GM21723 (cell line): ENCODE measurements around the gene CUX1.

ENCODE experiments used
- ATAC-seq: cut with Tn5 transposase; IDR thresholded peaks from one replicate; pipeline ENCODE4 v1.9.1; 2021; ENCODE audit warnings: mild to moderate bottlenecking, moderate library complexity; ENCODE audit not compliant: unreplicated experiment

The CUX1 gene

GRCh38 chr7:102063690-102064180, 246.3 kb downstream of the CUX1 start:
- ATAC-seq: no peak

DNA sequence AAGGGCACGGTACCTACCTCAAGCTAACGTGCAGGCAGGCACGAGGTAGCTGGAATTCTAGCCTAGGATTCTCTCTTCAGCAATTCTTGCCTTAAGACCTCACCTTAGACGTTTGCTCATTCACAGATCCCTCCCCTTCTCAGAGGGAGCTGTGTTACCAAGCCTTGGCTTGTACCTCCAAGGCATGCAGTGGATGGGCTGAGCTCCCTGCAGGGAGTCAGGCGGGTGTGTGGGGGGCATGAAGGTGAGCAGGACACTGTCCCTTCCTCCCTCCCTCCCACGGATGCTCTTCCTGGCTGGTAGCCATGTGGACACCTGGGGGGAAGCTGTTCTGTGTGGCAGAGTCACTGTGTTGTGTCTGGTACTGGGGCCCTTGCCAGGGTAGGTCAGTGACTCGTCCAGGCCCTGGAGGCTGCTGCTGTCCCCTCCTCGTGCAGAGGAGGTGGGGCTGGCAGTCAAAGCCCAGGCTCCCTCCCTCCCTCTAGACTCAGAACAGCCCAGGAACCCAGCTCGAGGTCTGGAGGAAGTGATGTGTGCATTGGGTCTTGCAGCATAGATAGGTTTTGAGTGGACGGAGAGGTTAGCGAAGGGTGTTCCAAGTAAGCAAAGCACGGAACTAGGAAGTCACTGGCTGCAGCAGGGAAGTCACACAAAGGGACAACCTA, 247.1 kb downstream of the CUX1 start:
- ATAC-seq: no peak

DNA sequence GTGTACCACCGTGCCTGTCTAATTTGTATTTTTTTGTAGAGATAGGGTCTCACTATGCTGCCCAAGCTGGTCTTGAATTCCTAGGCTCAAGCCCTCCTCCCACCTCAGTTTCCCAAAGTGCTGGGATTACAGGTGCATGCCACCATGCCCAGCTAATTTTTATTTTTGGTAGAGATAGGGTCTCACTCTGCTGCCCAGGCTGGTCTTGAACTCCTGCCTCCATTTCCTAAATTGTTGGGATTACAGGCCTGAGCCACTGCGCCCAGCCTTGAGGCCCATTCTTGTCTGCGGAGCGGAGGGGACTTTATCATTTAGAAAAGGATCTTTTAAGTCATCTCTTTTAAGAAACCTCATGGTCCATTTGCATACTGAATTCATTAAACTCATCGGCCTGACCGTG, 247.8 kb downstream of the CUX1 start:
- no peak for ATAC-seq

GRCh38 chr7:102066476-102066875, 249.1 kb downstream of the CUX1 start:
- no peak for ATAC-seq

GRCh38 chr7:102068846-102069245, 251.4 kb downstream of the CUX1 start:
- ATAC-seq: no peak

DNA sequence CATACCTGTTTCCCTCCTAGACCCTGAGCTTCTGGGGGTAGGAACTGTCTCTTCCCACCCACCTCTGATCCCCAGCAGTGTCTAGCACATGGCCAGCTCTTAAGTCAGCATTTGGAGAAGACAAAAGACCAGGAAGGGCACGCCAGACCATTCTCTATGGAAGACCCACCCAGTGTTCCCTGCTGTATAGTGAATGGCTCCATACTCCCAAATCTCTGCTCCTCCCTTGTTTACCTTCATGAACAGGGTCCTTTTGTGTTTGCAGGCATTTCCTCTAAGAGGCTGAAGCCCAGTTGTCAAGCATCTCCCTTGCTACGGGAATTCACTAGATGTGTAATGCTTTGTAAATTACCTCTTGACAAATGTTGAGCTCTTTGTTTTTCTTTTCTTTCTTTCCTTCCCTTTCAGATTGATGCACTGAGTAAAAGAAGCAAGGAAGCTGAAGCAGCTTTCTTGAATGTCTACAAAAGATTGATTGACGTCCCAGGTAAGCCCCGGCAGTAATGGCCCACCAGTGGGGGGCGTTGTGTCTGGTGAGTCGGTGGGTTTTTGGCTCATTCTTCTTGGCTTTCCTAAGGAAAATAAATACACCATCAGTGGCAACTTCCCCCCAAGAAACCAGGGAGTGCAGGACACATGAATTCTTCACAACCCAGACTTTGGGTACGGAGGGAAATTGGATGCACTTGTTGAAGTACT, 252.7 kb downstream of the CUX1 start:
- no peak for ATAC-seq

DNA sequence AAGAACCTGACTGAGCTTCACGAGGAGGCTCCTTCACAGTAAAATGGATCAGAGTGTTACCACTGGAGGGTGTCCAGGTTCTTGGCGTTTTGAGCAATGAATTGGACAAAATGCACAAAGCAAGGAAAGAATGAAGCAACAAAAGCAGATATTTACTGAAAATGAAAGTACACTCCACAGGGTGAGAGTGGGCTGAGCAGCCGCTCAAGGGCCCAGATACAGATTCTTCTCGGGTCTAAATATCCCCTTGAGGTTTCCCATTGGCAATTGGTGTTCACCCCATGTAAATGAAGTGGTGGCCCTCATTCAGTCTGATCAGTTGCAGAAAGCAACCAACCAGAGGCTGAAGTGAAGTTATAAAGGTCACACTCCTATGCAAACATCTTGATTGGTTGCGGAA, 254.6 kb downstream of the CUX1 start:
- ATAC-seq: no peak

GRCh38 chr7:102072636-102073209, 255.3 kb downstream of the CUX1 start:
- ATAC-seq: no peak

DNA sequence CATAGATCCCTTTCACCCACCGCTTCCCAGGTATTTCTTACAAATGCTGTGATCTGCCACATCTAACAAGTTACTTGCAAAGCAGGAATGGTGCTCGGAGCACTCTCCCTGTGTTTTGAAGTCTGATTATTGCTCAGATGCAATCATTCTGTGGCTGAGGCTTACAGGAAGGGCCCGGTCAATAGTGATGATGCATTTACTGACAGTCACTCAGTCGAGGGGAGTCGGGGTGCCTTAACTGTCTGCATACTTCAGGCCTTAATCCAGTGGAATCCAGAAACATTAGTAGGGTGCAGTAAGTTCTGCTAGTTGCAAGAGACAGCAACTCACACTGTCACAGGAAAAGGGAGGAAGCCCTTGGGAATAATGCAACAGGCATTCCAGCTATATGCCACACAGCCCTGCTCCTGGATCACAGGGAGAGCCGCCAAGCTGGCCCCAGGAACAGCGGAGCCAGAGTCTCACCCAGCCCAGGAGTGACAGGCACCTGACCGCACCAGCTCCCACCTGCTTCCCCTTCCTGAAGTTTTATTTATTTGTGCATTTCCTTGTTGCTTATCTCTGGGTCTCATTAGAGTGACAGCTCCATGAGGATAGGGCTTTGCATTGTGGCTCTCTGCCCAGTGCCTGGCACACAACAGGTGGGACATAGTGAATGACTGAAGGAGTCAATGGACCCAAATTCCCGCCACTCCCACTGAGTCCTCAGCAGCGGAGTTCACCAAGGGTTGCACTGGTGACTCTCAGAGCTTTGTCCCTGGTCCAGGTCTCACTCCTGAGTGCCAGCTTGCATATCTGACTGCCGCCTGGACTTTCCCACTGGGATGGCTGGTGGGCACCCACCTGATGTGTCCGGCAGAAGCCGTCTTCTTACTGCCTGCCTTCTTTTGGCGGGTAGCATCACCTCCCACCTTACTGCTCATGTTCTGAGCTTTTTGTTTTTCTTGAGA, 256.8 kb downstream of the CUX1 start:
- ATAC-seq: no peak

GRCh38 chr7:102075126-102075525, 257.7 kb downstream of the CUX1 start:
- no peak for ATAC-seq

GRCh38 chr7:102075553-102076135, 258.2 kb downstream of the CUX1 start:
- ATAC-seq: no peak

- ATAC-seq: no peak
These were observed 259.7 kb downstream of the CUX1 start for GRCh38 chr7:102077081-102077480.

- no peak for ATAC-seq
These were observed 262.0 kb downstream of the CUX1 start for GRCh38 chr7:102079140-102080018.

GRCh38 chr7:102080019-102080433, 262.6 kb downstream of the CUX1 start:
- no peak for ATAC-seq

DNA sequence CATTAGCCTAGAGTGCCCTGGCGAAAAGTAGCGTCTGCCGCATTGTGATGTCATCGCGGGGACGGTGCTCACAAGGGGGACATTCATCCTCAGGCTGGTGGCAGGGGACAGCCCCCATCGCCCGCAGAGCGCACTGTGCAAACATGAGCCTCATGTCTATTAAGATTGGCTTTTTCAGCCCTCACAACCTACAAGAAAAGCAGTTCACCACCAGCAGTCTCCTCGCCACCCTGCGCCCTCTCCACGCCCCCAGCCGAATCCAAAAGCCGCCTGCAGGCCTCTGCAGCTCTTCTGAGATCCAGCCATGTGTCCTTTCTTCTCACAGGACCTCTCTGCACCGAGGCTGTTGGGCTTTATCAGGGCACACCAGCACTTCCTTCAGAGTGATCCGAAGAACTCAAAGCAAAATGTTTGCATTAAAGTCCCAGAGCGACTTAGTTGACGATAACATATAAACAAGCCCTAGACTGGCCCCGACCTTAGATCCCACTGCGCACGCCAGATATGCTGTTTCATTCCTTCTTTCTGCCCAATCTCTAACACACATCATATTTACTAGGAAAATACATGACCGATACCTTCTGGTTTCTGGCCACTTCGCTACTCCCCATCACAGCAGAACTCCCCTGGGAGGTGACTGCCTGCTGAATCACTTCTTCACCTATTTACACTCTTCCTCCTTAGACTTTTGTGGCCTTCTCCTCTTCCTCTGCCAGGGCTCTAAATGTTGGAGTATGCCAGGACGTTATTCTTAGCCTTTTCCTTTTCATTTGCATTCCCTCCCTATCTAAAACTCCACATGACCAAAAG, 263.2 kb downstream of the CUX1 start:
- ATAC-seq: no peak

DNA sequence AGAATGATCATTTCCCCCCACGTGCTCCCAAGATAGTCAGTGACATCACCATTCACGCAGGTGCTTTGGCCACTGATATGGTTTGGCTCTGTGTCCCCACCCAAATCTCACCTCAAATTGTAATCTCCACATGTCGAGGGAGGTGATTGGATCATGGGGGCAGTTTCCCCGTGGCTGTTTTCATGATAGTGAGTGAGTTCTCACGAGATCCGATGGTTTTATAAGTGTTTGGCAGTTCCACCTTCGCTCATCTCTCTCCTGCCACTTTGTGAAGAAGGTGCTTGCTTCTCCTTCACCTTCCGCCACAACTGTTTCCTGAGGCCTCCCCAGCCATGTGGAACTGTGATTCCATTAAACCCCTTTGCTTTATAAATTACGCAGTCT, 263.8 kb downstream of the CUX1 start:
- ATAC-seq: no peak

DNA sequence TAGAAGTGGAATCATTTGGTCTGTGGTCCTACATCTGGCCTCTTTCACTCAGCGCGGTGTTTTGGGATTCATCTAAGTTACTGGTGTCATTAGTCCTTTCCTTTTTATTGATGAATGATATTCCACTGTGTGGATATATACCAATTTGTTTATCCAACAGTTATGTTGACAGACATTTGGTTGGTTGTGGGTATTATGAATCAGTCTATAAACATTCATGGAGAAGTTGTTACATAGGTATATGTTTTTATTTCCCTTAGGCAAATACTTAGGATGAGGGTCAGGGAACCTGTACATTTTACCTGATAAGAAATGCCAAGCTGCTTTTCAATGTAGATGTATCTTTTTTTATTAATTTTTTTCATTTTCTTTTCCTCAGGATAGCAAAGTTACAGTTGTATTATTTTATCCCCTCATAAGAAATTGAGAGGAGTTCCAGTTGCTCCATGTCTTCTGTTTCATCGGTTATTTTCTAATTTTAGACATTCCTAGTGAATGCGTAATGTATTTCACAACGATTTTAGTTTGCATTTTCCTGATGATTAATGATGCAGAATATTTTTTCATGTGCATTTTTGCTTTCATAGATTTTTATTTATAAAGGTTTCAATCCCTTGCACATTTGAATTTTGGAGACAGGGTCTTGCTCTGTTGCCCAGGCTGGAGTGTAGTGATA, 265.4 kb downstream of the CUX1 start:
- ATAC-seq: no peak

DNA sequence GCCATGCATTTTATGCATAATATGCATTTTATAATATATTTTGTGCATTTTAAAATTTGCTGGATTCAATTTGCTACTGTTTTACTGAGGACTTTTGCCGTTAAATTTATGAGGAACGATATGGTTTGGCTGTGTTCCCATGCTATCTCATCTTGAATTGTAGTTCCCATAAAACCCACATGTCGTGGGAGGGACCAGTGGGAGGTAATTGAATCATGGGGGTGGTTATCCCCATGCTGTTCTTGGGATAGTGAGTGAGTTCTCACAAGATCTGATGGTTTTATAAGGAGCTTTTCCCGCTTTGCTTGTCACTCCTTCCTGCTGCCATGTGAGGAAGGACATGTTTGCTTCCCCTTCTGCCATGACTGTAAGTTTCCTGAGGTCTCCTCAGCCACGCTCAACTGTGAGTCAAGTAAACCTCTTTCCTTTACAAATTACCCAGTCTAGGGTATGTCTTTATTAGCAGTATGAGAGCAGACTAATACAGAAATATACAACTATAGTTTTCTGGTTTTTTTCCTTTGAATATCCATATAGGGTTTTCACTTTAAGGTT, 267.9 kb downstream of the CUX1 start:
- no peak for ATAC-seq
